Measurements from ENCODE around the gene FRRS1. TPM values are rescaled to one million over a fixed set of nuclear protein-coding genes. Genes with fewer than 3 reads are reported as not detected.

FRRS1 gene
- polyA plus RNA-seq, 3 donors = 0.61 to 2.1 (median 2.1) TPM

- Histone ChIP-seq H3K79me2 (ENCODE audit: insufficient read depth, low read length) (no peaks in the 10 kb centered on the region), H3K4me2 (replicated peaks; ENCODE audit: extremely low read depth, low read length, poor library complexity, severe bottlenecking) (no peak overlapping the region), H3K4me1 (ENCODE audit: control insufficient read depth in 1 of 2, insufficient read depth in 2 of 2, low read length in 2 of 2) (no peaks in the 10 kb centered on the region), H2AFZ (ENCODE audit: insufficient read depth, low read depth, low read length, poor library complexity, severe bottlenecking) (no peak overlapping the region), H3K27ac (ENCODE audit: low read depth in 1 of 2, low read length in 2 of 2) (no peak overlapping the region), H3K4me3 (replicated peaks in 1 of 3; ENCODE audit: low read depth in 2 of 3, low read length in 3 of 3) (no peak overlapping the region), H3K27me3 (ENCODE audit: control insufficient read depth in 2 of 2, insufficient read depth in 2 of 2, low read length in 2 of 2) (peaks cover 0 to 3% of the 10 kb centered on the region in 2 donors), H3K9me3 (replicated peaks in 1 of 2; ENCODE audit: control insufficient read depth in 1 of 2, insufficient read depth in 1 of 2, low read length in 2 of 2) (no peaks in the 10 kb centered on the region), H4K20me1 (ENCODE audit: insufficient read depth, low read length) (no peaks in the 10 kb centered on the region), H3K36me3 (replicated peaks in 1 of 2; ENCODE audit: control insufficient read depth in 1 of 2, insufficient read depth in 2 of 2, low read length in 2 of 2) (no peaks in the 10 kb centered on the region), H3K9ac (ENCODE audit: insufficient read depth, low read length, poor library complexity, severe bottlenecking) (no peak overlapping the region)
- intact Hi-C loops (cut with micrococcal nuclease) = no loop called here
- no peak for DNase-seq
- Mint-ChIP-seq H3K4me1 (no peaks in the 10 kb centered on the region), H3K9me3 (peaks cover 0 to 2% (median 0%) of the 10 kb centered on the region in 7 donors), H3K4me3 (no peak overlapping the region), H3K27me3 (ENCODE audit: low read depth in 3 of 3) (no peaks in the 10 kb centered on the region), H3K36me3 (no peaks in the 10 kb centered on the region), H3K27ac (no peak overlapping the region)
- WGBS (ENCODE audit: insufficient coverage) = 91% methylated on average over 2 of the region's 4 CpGs
- no peak for TF ChIP-seq CTCF (IDR thresholded peaks at IDR 0.05)
Measured at GRCh38 chr1:99669376-99669775, 97.1 kb downstream of the FRRS1 start.

- Mint-ChIP-seq H3K9me3 (peaks cover 0 to 2% (median 0%) of the 10 kb centered on the region in 7 donors), H3K27ac (no peak overlapping the region), H3K36me3 (no peaks in the 10 kb centered on the region), H3K4me3 (no peak overlapping the region), H3K27me3 (ENCODE audit: low read depth in 3 of 3) (no peaks in the 10 kb centered on the region), H3K4me1 (peaks cover 2% of the 10 kb centered on the region)
- WGBS (ENCODE audit: insufficient coverage) = no CpG with 5 or more reads among the region's 1 CpG
- Histone ChIP-seq H3K27me3 (ENCODE audit: control insufficient read depth in 2 of 2, insufficient read depth in 2 of 2, low read length in 2 of 2) (no peaks in the 10 kb centered on the region), H3K27ac (ENCODE audit: low read depth in 1 of 2, low read length in 2 of 2) (no peak overlapping the region), H3K9me3 (replicated peaks in 1 of 2; ENCODE audit: control insufficient read depth in 1 of 2, insufficient read depth in 1 of 2, low read length in 2 of 2) (no peaks in the 10 kb centered on the region), H3K4me1 (ENCODE audit: control insufficient read depth in 1 of 2, insufficient read depth in 2 of 2, low read length in 2 of 2) (no peaks in the 10 kb centered on the region), H4K20me1 (ENCODE audit: insufficient read depth, low read length) (no peaks in the 10 kb centered on the region), H3K36me3 (replicated peaks in 1 of 2; ENCODE audit: control insufficient read depth in 1 of 2, insufficient read depth in 2 of 2, low read length in 2 of 2) (no peaks in the 10 kb centered on the region), H3K9ac (ENCODE audit: insufficient read depth, low read length, poor library complexity, severe bottlenecking) (no peak overlapping the region), H3K4me3 (replicated peaks in 1 of 3; ENCODE audit: low read depth in 2 of 3, low read length in 3 of 3) (no peak overlapping the region), H2AFZ (ENCODE audit: insufficient read depth, low read depth, low read length, poor library complexity, severe bottlenecking) (no peak overlapping the region), H3K79me2 (ENCODE audit: insufficient read depth, low read length) (no peaks in the 10 kb centered on the region), H3K4me2 (replicated peaks; ENCODE audit: extremely low read depth, low read length, poor library complexity, severe bottlenecking) (no peak overlapping the region)
- no peak for DNase-seq
- intact Hi-C loops (cut with micrococcal nuclease) = no loop called here
- TF ChIP-seq CTCF (IDR thresholded peaks at IDR 0.05) = no peak
Measured at GRCh38 chr1:99665212-99665611, 101.2 kb downstream of the FRRS1 start.
